Stimulated activated CD8-positive, alpha-beta memory T cell treated with anti-CD3 and anti-CD28 coated beads, Interleukin-7, amount 100 ng/mL, for 24 hours (primary cell): ENCODE data around the gene CGREF1.
"Not testable (repeated sequence)": the region's sequence is repeated elsewhere in the genome, so short reads cannot be mapped to it uniquely, and the experiment has no call there.

Experiments
- DNase-seq: peaks from one replicate; pipeline ENCODE4 v3.0.0-alpha.2; 2020; ENCODE audit warnings: low read depth

The CGREF1 gene

DNA sequence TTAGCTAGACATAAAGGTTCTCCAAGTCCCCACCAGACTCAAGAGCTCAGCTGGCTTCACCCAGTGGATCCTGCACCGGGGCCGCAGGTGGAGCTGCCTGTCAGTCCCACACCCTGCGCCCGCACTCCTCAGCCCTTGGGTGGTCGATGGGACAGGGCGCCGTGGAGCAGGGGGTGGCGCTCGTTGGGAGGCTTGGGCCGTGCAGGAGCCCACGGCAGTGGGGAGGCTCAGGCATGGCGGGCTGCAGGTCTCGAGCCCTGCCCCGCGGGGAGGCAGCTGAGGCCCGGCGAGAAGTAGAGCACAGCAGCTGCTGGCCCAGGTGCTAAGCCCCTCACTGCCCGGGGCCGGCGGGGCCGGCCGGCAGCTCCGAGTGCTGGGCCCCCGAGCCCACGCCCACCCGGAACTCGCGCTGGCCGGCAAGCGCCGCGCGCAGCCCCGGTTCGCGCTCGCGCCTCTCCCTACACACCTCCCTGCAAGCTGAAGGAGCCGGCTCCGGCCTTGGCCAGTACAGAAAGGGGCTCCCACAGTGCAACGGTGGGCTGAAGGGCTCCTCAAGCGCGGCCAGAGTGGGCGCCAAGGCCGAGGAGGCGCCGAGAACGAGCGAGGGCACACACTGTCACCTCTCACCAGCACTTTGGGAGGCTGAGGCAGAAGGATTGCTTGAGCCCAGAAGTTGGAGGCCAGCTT, 7.4 kb downstream of the CGREF1 start:
- DNase-seq: not testable (repeated sequence)

DNA sequence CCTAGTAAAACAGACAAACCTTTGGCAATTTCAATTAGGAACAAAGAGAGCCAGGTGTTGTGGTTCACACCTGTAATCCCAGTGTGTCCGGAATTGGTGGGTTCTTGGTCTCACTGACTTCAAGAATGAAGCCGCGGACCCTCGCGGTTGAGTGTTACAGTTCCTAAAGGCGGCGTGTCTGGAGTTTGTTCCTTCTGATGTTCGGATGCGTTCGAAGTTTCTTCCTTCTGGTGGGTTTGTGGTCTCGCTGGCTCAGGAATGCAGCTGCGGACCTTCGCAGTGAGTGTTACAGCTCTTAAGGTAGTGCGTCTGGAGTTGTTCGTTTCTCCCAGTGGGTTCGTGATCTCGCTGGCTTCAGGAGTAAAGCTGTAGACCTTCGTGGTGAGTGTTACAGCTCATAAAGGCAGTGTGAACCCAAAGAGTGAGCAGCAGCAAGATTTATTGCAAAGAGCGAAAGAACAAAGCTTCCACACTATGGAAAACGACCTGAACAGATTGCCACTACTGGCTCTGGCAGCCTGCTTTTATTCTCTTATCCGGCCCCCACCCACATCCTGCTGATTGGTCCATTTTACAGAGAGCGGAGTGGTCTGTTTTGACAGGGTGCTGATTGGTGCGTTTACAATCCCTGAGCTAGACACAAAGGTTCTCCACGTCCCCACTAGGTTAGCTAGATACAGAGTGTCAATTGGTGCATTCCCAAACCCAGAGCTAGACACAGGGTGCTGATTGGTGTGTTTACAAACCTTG, 8.2 kb downstream of the CGREF1 start:
- not testable (repeated sequence) for DNase-seq

DNA sequence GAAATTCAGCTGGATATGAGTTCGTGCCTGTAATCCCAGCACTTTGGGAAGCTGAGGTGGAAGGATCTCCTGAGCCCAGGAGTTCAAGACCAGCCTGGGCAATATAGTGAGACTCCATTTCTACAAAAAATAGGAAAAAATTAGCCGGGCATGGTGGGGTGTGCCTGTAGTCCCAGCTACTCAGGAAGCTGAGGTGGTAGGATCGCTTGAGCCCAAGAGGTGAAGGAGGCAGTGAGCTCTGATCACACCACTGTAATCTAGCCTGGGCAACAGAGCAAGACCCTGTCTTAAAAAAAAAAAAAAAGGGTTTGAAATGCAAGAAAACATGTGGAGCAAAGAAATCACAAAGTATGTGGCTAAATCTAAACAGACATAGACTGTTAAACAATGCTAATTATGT, 9.8 kb downstream of the CGREF1 start:
- DNase-seq: no peak

DNA sequence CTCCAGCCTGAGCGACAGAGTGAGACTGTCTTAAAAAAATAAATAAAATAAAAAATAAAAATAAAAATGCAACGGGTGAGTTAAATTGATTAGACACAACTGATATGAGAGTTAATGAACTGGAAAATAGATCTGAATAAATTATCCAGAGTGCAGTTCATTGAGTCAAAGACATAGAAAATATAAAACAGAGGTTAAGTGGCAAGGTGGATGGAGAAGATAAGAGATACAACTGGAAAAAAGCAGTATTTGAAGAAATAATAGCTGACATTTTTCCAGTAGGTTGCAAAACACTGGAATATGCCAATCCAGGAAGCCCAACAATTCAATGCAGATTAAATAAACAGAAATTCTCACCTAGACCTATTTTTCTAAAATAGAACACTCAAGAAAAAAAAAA, 10.7 kb downstream of the CGREF1 start:
- DNase-seq: no peak

GRCh38 chr2:27105981-27106380, 12.9 kb downstream of the CGREF1 start:
- DNase-seq: no peak

- no peak for DNase-seq
These were observed 16.6 kb downstream of the CGREF1 start for GRCh38 chr2:27102329-27102728.

- no peak for DNase-seq
These were observed 18.9 kb downstream of the CGREF1 start for GRCh38 chr2:27100036-27100435.

GRCh38 chr2:27099334-27099955, 19.5 kb downstream of the CGREF1 start:
- DNase-seq: no peak

- DNase-seq: no peak
These were observed 21.6 kb downstream of the CGREF1 start for GRCh38 chr2:27097341-27097740.

DNA sequence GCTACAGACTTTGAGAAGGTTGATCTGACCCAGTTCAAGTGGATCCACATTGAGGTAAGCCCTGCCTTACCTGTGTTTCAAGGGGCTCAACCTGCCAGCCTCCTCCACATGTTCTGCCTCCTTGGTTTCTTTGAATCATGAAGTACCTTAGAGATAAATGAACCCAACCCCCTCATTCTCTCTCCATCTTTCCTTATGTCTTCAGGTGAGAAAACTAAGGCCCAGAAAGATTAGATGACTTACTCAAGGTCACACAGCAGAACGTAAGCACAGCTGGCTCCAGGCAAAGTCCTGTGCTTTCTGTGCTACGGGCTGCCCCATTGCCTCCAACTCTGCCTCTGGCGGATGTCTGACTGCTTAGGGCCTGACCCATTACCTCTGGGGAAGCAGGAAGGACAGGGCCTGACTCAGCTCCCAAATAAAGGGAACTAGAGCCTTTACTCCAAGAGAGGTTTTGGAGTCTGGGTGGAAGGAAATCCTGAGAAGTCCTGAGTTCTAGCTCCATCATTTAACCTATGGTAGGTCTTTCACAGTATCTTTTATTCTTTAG, 22.1 kb downstream of the CGREF1 start:
- DNase-seq: no peak

DNA sequence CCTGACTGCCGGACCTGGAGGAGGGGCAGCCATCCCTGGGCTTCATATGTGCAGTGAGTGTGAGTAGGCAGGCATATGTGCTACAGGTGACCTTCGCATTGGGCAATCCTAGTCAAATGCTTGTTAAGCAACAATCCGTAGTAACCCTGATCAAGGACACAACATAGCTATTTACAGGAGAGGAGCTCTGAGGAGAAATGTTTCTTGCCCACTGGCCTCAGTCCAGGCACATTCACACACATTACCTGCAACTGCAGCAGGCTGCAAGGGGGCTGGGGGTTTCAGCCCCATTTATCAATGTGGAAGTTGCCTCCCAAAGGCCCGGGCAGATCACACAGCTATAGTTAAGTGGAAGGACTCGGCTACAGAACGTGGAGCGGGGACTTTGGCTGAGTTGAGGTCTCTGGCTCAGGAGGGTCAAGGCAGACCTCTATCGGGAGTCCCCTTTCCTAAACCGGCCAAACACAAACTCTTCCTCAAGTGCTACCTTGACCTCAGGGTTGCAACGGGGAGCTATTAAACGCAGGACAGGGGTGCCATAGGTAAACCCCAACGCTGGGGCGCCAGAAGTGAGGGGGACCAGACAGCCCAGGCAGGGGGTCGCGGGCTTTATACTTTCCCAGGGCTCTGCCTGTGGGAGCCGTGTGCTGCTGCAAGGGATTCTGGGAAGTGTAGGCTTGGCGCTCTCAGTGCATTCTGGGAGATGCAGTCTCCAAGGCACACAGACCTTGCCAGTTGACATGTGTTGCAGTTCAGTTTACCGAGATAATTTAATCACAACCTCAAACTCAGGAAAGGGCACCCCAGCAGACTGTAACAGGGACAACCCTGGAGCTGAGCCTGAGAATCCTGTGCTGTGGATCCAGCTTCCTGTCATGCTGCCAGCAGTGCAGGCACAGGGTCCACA, 22.9 kb downstream of the CGREF1 start:
- DNase-seq: no peak

DNA sequence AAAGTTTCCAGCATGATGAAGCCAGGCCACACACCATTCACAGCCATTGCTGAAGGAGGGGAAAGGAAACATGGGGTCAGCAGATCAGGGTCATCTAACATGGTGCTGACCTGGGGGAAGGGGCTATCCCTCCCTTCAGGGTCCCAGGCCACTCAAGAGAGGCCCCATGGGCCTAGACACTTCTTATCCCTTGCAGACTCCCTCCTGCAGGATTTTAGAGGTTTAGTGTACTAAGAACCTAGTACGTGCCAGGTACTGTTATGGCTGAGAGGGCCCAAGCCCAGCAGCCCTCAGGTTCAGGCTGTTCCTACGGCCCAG, 23.5 kb downstream of the CGREF1 start:
- DNase-seq: no peak

DNA sequence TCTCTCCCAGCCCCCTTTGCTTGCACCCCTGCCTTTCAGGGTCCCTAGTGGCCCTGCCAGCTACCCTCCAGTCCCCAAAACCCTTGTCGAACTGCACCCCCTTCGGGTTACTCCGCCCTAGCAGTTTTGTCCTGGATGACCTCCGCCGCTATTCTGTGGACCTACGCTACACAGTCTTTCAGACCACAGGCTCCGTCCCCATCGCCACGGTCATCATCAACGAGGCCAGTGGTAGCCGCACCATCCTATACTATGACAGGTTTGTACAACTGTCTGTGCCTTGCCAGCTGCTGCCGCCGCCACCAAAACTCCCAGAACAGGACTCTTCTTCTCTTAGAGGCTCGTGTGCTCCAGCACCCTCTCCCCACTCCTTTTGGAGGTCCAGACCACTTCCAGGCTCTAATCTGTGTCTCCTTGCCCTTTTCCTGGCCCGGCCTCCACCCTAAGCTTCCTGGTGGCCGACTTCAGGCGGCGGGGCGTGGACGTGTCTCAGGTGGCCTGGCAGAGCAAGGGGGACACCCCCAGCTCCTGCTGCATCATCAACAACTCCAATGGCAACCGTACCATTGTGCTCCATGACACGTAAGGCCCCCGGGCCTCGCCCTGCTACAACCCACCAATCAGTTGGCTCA, 24.5 kb downstream of the CGREF1 start:
- DNase-seq: no peak

- DNase-seq: no peak
These were observed 25.2 kb downstream of the CGREF1 start for GRCh38 chr2:27093430-27094352.

GRCh38 chr2:27092696-27093429, 26.1 kb downstream of the CGREF1 start:
- DNase-seq: no peak

DNA sequence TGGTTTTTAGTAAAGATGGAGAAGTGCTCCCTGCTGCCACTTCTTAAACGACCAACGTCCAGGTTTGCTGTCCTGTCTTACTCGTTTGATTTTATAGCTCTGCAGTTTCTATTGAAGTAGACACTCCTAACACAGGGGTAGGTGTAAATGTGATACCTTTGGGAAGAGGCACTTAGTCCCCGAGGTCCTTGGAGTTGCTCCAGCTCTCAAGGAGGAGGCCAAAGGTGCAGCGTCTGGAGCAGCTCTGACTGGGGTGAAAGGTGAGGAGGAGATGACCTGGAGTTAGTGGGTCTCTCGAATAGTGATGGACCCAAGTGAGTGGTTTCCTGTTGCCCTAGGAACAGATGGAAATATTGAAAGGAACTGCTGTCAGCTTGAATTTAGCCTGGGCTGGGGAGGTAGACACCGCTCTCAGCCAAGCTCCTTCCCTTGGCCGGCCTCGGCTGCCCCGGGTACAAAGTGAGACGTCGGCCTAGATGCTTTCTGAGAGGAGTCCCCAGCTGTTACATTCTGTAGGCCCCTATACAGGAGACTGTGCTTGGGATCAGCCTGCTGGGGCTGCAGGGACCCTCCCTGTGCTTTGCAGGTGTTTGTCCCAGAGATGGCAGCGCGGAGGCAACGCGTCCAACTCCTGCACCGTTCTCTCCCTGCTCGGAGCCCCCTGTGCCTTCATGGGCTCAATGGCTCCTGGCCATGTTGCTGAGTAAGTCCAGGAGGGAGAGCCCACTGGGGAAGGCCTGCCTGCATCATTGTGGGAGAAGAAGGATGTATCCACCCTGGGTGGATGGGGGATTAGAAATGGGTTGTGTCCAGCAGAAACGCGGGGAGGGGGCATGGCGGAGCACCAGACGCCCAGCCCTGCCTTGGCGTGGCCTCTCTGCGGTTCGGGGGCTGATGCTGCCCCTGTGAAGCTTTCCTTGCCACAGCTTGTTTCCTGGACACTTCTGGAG, 26.9 kb downstream of the CGREF1 start:
- no peak for DNase-seq

DNA sequence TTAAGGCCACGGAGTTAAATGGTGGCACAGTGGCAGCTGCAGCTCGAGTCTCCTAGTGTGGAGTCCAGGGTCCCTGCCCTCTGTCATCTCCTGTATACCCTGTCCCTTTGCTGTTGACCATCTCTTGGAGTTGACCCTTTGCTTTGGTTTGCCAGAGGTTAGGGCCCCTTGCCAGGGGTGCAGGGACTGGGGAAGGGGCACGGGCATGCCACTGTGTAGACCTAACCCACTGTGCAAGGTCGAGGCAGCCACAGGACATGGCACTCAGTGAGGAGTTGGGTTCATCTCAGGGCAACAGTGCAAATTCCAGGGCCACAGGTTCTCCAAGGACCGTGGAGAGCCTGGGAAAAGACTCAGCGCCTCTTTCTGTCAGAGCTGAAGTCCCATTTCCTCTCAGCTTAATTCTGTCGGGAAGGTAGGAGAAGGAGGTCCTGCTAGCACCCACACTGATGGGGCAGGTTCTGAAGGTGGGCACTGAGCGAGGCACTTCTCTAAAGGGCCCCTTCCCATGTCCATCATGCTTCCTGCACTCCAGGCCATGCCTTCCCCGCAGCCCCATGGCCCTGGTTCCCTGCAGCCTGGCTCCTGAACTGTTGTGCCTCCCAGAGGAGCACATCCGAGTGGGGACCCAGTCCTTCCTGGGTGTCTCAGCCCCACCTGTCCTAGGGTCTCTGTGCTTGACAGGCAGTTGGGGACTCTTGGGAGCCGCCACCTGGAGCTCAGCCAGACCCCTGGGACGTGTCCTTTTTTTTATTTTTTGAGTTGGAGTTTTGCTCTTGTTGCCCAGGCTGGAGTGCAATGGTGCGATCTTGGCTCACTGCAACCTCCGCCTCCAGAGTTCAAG, 29.6 kb downstream of the CGREF1 start:
- DNase-seq: no peak

GRCh38 chr2:27088634-27089033, 30.3 kb downstream of the CGREF1 start:
- DNase-seq: no peak
